ACHN (cell line): Measurements from ENCODE around the gene ZIC4.

Source experiments
- DNase-seq: peaks from one replicate; pipeline ENCODE4 v3.0.0-alpha.2; 2015
- in situ Hi-C: cut with HindIII; loops from 2 replicates; pipeline ENCODE4 v1.10.0; 2017; ENCODE audit warnings: low sequenced_read_pairs, low pct_ligation_motif_present, low pct_unique_long_range_greater_than_20kb

Gene ZIC4

GRCh38 chr3:147361454-147362420, 44.6 kb downstream of the ZIC4 start:
- DNase-seq = peak; percentile 27
- in situ Hi-C loops = no loop called here

- no peak for DNase-seq
- in situ Hi-C loops = no loop called here
Measured at GRCh38 chr3:147360646-147361453, 45.5 kb downstream of the ZIC4 start.

- no peak for DNase-seq
- in situ Hi-C loops = no loop called here
Measured at GRCh38 chr3:147360051-147360439, 46.3 kb downstream of the ZIC4 start.

GRCh38 chr3:147359177-147360050, 46.9 kb downstream of the ZIC4 start:
- in situ Hi-C loops = no loop called here
- DNase-seq = no peak

GRCh38 chr3:147358144-147358992, 48.0 kb downstream of the ZIC4 start:
- in situ Hi-C loops = no loop called here
- no peak for DNase-seq

- DNase-seq = no peak
- in situ Hi-C loops = no loop called here
Measured at GRCh38 chr3:147356909-147357900, 49.1 kb downstream of the ZIC4 start.

GRCh38 chr3:147356145-147356908, 50.0 kb downstream of the ZIC4 start:
- DNase-seq = no peak
- in situ Hi-C loops = no loop called here

- DNase-seq = no peak
- in situ Hi-C loops = no loop called here
Measured at GRCh38 chr3:147355753-147356090, 50.6 kb downstream of the ZIC4 start.

GRCh38 chr3:147355084-147355752, 51.1 kb downstream of the ZIC4 start:
- DNase-seq = no peak
- in situ Hi-C loops = no loop called here

GRCh38 chr3:147354623-147355022, 51.7 kb downstream of the ZIC4 start:
- in situ Hi-C loops = no loop called here
- DNase-seq = no peak

GRCh38 chr3:147351301-147351700, 55.0 kb downstream of the ZIC4 start:
- no peak for DNase-seq
- in situ Hi-C loops = no loop called here

GRCh38 chr3:147348976-147349375, 57.4 kb downstream of the ZIC4 start:
- in situ Hi-C loops = no loop called here
- DNase-seq = no peak

GRCh38 chr3:147343926-147344325, 62.4 kb downstream of the ZIC4 start:
- in situ Hi-C loops = no loop called here
- no peak for DNase-seq

GRCh38 chr3:147341727-147342126, 64.6 kb downstream of the ZIC4 start:
- DNase-seq = no peak
- in situ Hi-C loops = no loop called here

GRCh38 chr3:147336543-147337278, 69.6 kb downstream of the ZIC4 start:
- DNase-seq = no peak
- in situ Hi-C loops = no loop called here
